HG02852 (cell line): Measurements from ENCODE around the gene IGF2R.

Source experiments
- ATAC-seq: cut with Tn5 transposase; IDR thresholded peaks from one replicate; pipeline ENCODE4 v1.9.1; 2021; ENCODE audit warnings: mild to moderate bottlenecking, moderate library complexity; ENCODE audit not compliant: unreplicated experiment

IGF2R gene

GRCh38 chr6:159973951-159974350 is 5.1 kb downstream of the IGF2R start:
- ATAC-seq, result peak; percentile 55

- ATAC-seq, result no peak
Observed at GRCh38 chr6:159974932-159975331, 6.0 kb downstream of the IGF2R start.

GRCh38 chr6:159976686-159977254 is 7.9 kb downstream of the IGF2R start:
- ATAC-seq, result no peak

- ATAC-seq, result no peak
Observed at GRCh38 chr6:159977255-159977903, 8.5 kb downstream of the IGF2R start.

GRCh38 chr6:159977904-159978268 is 9.0 kb downstream of the IGF2R start:
- no peak for ATAC-seq

GRCh38 chr6:159978291-159979135 is 9.6 kb downstream of the IGF2R start:
- ATAC-seq, result peak; percentile 13

- peak; percentile 52 for ATAC-seq
Observed at GRCh38 chr6:159979136-159979874, 10.4 kb downstream of the IGF2R start.

- no peak for ATAC-seq
Observed at GRCh38 chr6:159980474-159980873, 11.6 kb downstream of the IGF2R start.

GRCh38 chr6:159981071-159981402 is 12.2 kb downstream of the IGF2R start:
- no peak for ATAC-seq

- peak; percentile 81 for ATAC-seq
Observed at GRCh38 chr6:159981403-159982245, 12.7 kb downstream of the IGF2R start.

GRCh38 chr6:159982731-159983506 is 14.0 kb downstream of the IGF2R start:
- ATAC-seq, result no peak

GRCh38 chr6:159983641-159984080 is 14.8 kb downstream of the IGF2R start:
- no peak for ATAC-seq

- ATAC-seq, result no peak
Observed at GRCh38 chr6:159984268-159984786, 15.4 kb downstream of the IGF2R start.

- ATAC-seq, result no peak
Observed at GRCh38 chr6:159985296-159985945, 16.5 kb downstream of the IGF2R start.

GRCh38 chr6:159988983-159989454 is 20.1 kb downstream of the IGF2R start:
- ATAC-seq, result no peak

GRCh38 chr6:159989492-159990480 is 20.9 kb downstream of the IGF2R start:
- peak; percentile 88 for ATAC-seq

GRCh38 chr6:159992366-159992765 is 23.5 kb downstream of the IGF2R start:
- no peak for ATAC-seq

- ATAC-seq, result no peak
Observed at GRCh38 chr6:159995405-159995804, 26.5 kb downstream of the IGF2R start.
